IPS-11a (cell line): ENCODE results near the gene EVX2.
A peak's percentile ranks its signal among the peaks of the same experiment; 100 is the strongest.

ENCODE experiments used
- H3K4me3 ChIP-seq: one replicate; pipeline ENCODE4 v1.5.1; 2013; ENCODE audit warnings: low read depth, low read length, control low read depth

The EVX2 gene

GRCh38 chr2:176084611-176085119, 903 bp upstream of the EVX2 start:
- no peak overlapping the region for H3K4me3 ChIP-seq

GRCh38 chr2:176082824-176083751, 674 bp downstream of the EVX2 start:
- no peak overlapping the region for H3K4me3 ChIP-seq

GRCh38 chr2:176082525-176082823, 1.3 kb downstream of the EVX2 start:
- no peak overlapping the region for H3K4me3 ChIP-seq

- no peak overlapping the region for H3K4me3 ChIP-seq
Observed at GRCh38 chr2:176081837-176082524, 1.8 kb downstream of the EVX2 start.

GRCh38 chr2:176081376-176081836, 2.4 kb downstream of the EVX2 start:
- no peak overlapping the region for H3K4me3 ChIP-seq

- H3K4me3 ChIP-seq = peak overlapping the region; percentile 20
Observed at GRCh38 chr2:176080540-176081375, 3.0 kb downstream of the EVX2 start.

GRCh38 chr2:176079831-176080539, 3.8 kb downstream of the EVX2 start:
- H3K4me3 ChIP-seq = peak overlapping the region; percentile 20

GRCh38 chr2:176079285-176079830, 4.4 kb downstream of the EVX2 start:
- peak overlapping the region; percentile 20 for H3K4me3 ChIP-seq

- peak overlapping the region; percentile 20 for H3K4me3 ChIP-seq
Observed at GRCh38 chr2:176078541-176079284, 5.0 kb downstream of the EVX2 start.

GRCh38 chr2:176076796-176077195, 7.0 kb downstream of the EVX2 start:
- no peak overlapping the region for H3K4me3 ChIP-seq

GRCh38 chr2:176076063-176076462, 7.7 kb downstream of the EVX2 start:
- no peak overlapping the region for H3K4me3 ChIP-seq

GRCh38 chr2:176075481-176075880, 8.3 kb downstream of the EVX2 start:
- H3K4me3 ChIP-seq = no peak overlapping the region

- no peak overlapping the region for H3K4me3 ChIP-seq
Observed at GRCh38 chr2:176074919-176075425, 8.8 kb downstream of the EVX2 start.

GRCh38 chr2:176072951-176073904, 10.5 kb downstream of the EVX2 start:
- H3K4me3 ChIP-seq = no peak overlapping the region

GRCh38 chr2:176072292-176072669, 11.5 kb downstream of the EVX2 start:
- no peak overlapping the region for H3K4me3 ChIP-seq

- no peak overlapping the region for H3K4me3 ChIP-seq
Observed at GRCh38 chr2:176071330-176072291, 12.2 kb downstream of the EVX2 start.

- H3K4me3 ChIP-seq = no peak overlapping the region
Observed at GRCh38 chr2:176068419-176068832, 15.3 kb downstream of the EVX2 start.
